ENCODE measurements around the gene DRP2. TPM values are rescaled to one million over a fixed set of nuclear protein-coding genes. Genes with fewer than 3 reads are reported as not detected.
"Not testable (repeated sequence)": the region's sequence is repeated elsewhere in the genome, so short reads cannot be mapped to it uniquely, and the experiment has no call there.

Gene DRP2
- total RNA-seq, 1 experiment from 2014 or later: 2.5 TPM

DNA sequence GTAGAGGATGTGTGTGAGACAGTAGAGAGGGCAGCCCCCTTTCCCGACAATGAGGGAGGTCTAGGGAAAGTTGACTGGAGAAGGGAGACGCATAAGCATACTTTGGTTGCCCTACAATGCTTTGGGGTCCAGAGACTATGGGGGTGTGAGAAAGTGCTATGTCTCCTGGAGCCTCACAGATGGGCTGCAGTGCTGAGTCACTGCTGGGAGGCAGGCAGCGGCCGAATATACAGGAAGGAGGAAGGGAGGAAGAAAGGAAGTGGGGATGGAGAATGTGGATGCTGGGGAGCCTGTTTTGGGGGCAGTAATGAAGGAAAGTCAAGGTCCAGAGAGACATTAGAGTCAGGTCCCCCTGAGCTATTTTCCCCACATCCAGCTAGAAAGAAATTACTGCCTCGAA is 12.7 kb downstream of the DRP2 start:
- DNase-seq (ENCODE audit: low read depth): no peak

DNA sequence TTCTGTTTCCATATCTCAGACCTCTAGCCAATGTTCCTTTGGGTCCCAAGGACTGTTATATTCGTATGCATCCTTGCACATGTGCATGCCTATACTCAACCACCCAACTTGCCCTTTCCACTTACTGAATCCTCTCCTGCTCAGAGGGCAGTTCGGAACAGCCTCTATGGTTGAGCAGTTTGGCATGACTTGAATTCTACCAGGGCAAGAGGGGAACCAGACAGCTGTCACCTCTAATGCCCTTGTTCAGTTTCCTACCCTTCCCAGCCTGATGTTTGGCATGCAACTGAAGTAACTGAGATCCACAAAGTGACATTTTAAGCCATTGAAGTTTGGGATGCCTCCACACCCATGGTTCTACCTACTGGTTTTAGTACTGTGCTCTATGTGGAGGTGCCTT is 17.5 kb downstream of the DRP2 start:
- DNase-seq (ENCODE audit: low read depth): no peak

DNA sequence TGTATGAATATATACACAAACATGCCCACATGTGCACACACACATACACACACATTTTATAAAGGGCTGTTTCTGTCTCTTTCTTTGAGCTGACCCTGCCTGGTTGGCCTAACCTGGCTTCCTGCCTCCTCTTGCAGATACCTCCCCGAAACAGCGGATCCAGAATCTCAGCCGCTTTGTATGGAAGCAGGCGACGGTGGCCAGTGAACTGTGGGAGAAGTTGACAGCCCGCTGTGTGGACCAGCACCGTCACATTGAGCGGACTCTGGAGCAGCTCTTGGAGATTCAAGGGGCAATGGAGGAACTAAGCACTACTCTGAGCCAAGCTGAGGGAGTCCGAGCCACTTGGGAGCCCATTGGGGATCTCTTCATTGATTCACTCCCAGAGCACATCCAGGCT is 21.9 kb downstream of the DRP2 start:
- no peak for DNase-seq (ENCODE audit: low read depth)

DNA sequence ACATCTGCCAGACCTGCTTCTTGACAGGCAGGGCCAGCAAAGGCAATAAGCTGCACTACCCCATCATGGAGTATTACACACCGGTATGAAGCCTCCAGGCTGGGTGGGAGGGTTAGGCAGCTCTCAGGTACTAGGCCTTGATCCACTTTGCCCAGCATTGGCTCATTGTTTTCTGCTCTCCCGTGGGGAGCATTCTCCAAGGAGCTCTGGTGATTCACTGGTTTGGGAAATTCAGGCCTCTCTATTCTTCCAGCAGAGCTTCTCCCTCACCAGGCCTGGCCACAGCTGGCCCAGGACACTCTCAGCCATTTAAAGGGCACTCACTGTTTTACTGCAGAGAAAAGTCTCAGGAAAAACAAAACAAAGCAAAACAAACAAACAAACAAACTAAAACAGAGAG is 33.0 kb downstream of the DRP2 start:
- DNase-seq (ENCODE audit: low read depth): peak; percentile 34

DNA sequence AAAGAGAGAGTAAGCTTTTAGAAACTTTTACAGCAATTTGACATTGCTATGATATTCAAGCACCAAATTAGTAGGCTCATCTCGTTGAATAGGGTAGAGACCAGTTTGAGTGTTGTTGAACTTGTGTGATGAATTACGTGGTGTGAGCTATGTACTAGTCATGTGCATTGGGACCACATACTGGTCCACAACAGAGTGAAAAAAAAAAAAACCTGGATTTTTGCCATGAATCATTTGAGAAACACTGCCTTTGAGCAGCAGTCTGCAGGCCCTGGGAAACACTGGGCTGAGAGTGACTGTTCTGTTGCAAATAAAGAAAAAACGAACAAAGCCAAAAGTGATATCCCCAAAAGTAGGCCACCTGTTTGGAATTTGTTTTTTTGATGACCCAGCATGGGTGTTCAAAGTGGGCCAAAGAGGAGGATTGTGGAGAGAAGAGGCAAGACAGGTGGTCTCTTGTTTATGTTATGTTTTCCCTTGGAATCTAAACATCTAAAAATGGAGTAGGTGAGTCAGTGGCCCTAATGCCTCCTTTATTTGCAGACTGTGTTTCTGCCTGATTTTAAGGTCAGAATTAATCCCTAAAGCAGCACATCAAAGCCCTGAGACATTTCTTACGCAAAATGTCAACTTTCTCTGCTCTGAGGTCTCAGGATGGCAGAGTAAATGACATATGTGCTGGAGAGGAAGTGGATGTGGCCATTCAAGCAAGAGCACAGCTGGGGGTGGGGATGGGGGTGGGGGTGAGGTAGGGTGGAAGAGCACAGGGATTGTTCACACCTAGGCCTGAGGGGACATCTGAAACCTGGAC is 38.1 kb downstream of the DRP2 start:
- DNase-seq (ENCODE audit: low read depth): peak; percentile 78

DNA sequence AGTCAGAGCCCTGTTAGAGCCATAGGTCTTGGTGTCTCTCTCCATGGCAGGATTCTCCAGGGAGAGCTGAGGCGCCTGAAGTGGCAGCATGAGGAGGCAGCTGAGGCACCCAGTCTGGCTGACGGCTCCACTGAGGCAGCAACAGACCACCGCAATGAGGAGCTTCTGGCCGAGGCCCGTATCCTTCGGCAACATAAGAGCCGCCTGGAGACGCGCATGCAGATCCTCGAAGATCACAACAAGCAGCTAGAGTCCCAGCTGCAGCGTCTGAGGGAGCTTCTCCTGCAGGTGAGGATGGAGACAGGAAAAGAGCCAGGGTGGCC is 38.6 kb downstream of the DRP2 start:
- no peak for DNase-seq (ENCODE audit: low read depth)

DNA sequence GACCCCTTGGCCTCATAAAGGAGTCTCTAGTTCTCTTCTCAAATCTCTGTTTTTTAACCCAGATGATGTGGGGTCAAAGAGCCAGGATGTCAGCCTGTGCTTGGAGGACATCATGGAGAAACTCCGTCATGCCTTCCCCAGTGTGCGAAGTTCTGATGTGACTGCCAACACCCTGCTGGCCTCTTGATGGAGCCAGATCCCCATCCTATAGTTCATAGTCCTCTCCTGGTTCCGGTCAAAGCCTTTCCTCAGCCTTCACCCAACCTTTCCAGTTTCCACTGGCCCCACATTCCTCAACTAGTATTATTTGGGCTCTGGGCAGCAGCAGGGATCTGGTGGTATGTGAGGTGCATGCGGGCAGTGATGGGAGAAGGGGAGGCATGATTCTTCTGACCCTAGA is 40.8 kb downstream of the DRP2 start:
- DNase-seq (ENCODE audit: low read depth): no peak

DNA sequence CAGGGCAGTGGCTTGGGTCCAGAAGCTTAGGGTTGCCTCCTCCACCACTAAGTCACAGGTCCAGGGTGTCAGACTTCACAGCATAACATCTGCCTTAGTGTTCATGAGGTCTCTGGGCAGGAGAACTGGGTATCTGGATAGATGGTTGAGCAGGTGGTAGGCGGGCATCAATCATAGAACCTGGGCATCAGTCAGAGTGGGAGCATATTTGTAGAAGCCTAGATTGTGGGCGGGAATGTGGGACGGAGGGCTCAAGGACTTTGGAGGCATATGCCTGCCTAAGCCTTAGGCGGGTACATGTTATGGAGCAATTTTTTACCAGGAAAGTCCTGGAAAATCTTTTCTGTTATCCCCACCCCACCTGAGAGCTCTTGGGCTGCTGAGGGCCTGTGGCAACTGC is 43.0 kb downstream of the DRP2 start:
- no peak for DNase-seq (ENCODE audit: low read depth)

DNA sequence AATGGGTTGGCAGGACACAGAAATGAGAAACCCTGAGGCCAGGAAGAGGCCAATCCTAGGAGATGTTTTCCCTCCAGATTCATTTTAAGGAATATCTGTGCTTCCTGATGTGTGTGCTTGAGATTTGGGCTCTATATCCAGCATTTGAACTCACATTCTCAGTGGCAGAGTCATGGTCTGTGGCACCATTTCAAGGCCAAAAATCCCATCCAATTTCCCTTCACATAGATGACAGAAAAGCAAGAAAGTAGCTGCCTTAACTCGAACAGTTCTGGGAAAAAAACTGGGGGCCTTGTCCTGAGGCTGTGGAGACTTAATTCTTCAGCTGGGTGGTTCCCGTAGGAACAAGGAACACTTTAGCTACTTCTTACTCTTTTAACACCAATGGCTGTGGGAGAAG is 44.2 kb downstream of the DRP2 start:
- no peak for DNase-seq (ENCODE audit: low read depth)

DNA sequence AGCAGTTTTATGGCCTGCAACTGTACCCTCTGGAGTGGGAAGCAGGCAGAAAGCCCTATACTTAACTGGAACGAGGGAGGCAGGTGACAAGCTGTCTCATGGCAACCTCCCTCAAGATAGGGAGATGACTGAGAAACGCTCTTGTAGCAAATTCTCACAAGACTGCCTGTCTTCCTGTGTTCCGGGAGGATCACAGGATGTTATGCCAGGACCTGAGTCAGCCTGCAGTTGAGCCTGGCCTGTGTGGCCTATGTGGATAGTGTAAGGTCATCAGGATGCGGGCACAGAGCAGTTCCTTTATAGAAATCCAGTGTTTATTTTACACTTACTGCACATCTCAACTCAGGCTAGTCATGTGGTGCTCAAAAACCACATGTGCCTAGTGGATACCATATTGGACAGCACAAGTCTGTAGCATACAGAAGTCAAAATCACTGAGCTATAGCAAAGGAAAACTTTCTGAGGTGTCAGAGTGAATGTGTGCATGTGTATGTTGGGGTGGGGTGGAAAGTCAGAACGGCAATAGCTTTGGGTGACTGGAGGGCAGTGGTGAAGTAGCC is 46.4 kb downstream of the DRP2 start:
- DNase-seq (ENCODE audit: low read depth): peak; percentile 90

DNA sequence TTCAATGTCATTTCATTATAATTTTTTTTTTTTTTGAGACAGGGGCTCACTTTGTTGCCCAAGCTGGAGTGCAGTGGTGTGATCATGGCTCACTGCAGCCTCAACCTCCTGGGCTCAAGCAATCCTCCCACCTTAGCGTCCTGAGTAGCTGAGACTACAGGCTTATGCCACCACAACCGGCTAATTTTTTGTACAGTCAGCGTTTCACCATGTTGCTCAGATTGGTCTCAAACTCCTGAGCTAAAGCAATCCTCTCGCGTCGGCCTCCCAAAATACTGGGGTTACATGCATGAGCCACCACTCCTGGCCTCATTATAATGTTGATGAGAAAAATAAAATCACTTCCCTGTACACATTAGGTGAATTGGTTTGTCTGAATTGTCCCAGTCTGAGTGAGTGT is 54.6 kb downstream of the DRP2 start:
- no peak for DNase-seq (ENCODE audit: low read depth)

DNA sequence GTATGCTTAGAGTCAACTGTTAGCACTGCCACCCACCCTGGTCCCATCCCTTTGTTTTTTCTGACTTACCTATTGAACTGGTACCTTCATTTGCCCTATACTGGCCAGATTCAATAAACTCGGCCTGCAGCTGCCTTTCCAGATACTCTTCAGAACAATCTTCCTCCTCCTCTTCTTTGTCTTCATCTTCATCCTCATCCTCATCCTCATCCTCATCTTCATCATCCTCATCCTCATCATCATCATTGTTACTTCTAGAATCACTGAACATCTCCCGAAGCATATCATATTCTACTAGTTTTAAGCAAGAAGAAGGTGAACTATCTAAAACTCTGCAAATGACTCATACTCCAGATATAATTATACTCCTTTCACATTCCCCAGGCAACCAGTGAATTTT is 56.7 kb downstream of the DRP2 start:
- no peak for DNase-seq (ENCODE audit: low read depth)

DNA sequence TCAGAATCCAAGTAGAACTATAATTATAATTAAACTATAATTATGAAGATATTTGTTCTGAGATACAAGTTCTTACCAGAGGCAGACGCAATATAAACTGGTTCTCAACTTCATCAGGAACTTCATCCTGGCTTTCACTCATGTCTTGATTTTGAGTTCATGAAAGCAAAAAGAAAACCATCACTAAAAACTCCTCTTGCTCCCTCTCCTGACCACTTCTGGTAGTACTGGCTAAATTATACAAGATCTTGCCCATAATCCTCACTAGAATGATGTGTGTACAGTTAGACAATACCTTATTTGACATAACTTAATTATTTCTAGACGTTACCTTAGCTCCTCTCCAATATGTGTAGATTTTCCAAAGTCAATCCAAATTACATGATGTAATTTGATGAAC is 67.8 kb downstream of the DRP2 start:
- DNase-seq (ENCODE audit: low read depth): peak; percentile 45

DNA sequence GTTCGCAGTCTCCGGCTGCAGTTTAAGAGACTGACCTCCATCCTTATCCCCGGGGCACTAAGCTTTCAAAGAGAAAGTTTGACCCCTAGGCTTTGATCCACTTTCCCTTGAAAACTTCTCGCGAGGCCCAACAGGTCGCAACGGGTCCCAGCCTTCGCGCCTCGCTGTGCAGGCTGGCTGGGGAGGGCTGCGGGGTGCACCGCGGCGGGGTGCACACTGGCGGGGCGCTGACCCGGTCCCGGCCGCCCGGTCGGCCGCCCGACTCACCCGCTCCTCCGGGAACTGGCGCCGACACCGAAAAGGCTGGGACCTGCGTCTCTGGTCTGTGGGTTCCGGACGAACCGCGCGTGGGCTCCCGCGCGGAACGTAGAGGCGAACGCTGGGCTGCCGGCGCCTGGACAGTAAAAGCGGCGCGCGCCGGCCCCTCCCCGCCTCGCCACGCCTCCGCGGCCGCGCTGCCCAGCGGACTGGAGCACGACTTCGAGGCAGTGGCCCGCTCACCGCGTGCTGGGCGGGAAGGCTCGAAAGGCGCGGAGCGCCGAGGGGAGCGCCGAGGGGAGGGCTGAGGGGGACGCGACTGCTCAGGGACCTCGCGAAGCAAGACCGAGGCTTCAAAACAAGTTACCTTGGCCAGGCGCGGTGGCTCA is 71.5 kb downstream of the DRP2 start, which contains the start of gene TAF7L:
Gene TAF7L (minus strand): TSS at position 378 of the 647 bp plus-strand sequence. CDS start 3,791 bp downstream, outside the sequence.
- DNase-seq (ENCODE audit: low read depth): no peak

DNA sequence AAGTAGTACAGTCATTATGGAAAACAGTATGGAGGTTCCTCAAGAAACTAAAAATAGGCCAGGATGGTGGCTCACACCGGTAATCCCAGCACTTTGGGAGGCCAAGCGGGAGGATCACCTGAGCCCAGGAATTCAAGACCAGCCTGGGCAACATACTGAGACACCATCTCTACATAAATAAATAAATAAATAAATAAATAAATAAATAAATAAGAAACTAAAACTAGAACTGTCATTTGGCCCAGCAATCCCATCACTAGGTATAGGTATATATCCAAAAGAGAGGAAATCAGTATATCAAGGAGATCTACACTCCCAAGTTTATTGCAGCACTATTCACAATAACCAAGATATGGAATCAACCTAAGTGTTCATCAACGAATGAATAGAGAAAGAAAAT is 76.0 kb downstream of the DRP2 start:
- DNase-seq (ENCODE audit: low read depth): not testable (repeated sequence)

DNA sequence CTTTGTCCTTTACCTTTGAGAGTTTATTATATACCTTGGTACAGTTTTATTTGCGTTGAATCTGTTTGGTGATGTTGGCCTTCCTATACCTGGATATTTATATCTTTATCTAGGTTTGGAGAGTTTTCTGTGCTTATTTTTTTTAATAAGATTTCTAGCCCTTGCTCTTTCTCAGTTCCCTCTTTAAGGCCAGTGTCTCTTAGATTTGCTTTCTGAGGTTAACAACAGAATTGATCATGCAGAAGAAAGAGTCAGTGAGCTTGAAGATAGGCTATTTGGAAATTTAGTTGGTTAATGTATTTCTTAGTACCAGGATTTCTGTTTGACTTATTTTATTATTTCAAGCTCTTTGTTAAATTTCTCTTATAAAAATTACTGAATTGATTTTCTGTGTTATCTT is 84.2 kb downstream of the DRP2 start:
- DNase-seq (ENCODE audit: low read depth): no peak

Other genes with a start within 250 kb of the DRP2 start
- 15.6 and 15.9 TPM in 2 replicates for gene TRMT2B, start 167.7 kb upstream of the DRP2 start, total RNA-seq (2014; rRNA removed)
- 3.5 and 3.8 TPM in 2 replicates for gene TMEM35A, start 140.9 kb upstream of the DRP2 start, total RNA-seq (2014; rRNA removed)
- gene CENPI, start 121.6 kb upstream of the DRP2 start, total RNA-seq (2014; rRNA removed): 32.4 and 35.9 TPM in 2 replicates
- gene TAF7L, start 71.5 kb downstream of the DRP2 start, total RNA-seq (2014; rRNA removed): 0.13 TPM in 1 of 2 replicates, not detected in the other
- gene TIMM8A, start 129.0 kb downstream of the DRP2 start, total RNA-seq (2014; rRNA removed): 4.3 and 5.6 TPM in 2 replicates
- not detected in 2 replicates for gene BTK, start 166.4 kb downstream of the DRP2 start, total RNA-seq (2014; rRNA removed)
- gene RPL36A, start 171.2 kb downstream of the DRP2 start, total RNA-seq (2014; rRNA removed): 1,273 and 1,873 TPM in 2 replicates
- 52.1 and 62.6 TPM in 2 replicates for gene GLA, start 188.1 kb downstream of the DRP2 start, total RNA-seq (2014; rRNA removed)
- 65.1 and 71.9 TPM in 2 replicates for gene HNRNPH2, start 188.4 kb downstream of the DRP2 start, total RNA-seq (2014; rRNA removed)

Measured in LHCN-M2 (cell line).